BE2C (cell line): ENCODE measurements around the gene TSPAN9.

ENCODE experiments used
- DNase-seq: peaks from one replicate; pipeline ENCODE4 v3.0.0-alpha.2; 2020
- H3K27me3 ChIP-seq: fragments of 250-450 bp; sonication (Bioruptor Pico); 2 replicates; pipeline ENCODE4 v1.5.1; 2020; ENCODE audit warnings: mild to moderate bottlenecking
- H3K36me3 ChIP-seq: fragments of 250-450 bp; sonication (Bioruptor Pico); 2 replicates; pipeline ENCODE4 v1.5.1; 2020; ENCODE audit warnings: mild to moderate bottlenecking
- H3K4me1 ChIP-seq: fragments of 250-450 bp; sonication (Bioruptor Pico); 2 replicates; pipeline ENCODE4 v1.5.1; 2020
- H3K4me3 ChIP-seq: 2 replicates; pipeline ENCODE4 v1.5.1; 2011; ENCODE audit warnings: low read depth, low read length
- H3K9me3 ChIP-seq: fragments of 250-450 bp; sonication (Bioruptor Pico); 2 replicates; pipeline ENCODE4 v1.5.1; 2020
- CTCF ChIP-seq: IDR thresholded peaks from 2 replicates; pipeline ENCODE4 v1.5.1; 2012; ENCODE audit warnings: mild to moderate bottlenecking, low read depth, low read length

The TSPAN9 gene

DNA sequence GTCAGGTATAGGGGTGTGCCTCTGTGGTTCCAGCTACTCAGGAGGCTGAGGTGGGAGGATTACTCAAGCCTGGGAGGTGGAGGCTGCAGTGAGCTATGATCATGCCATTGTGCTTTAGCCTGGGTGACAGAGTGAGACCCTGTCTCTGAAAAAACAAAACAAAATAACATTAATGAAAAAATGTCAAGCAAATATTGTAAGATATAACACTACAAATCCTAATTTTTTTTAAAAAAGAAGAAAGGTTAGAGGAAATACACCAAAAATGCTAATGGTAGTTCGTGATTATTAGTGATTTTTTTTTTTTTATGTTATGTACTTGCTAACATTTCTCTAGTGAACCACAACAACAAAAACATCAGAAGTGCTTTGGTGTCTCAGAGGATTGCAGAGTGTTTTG, 47.7 kb downstream of the TSPAN9 start:
- Histone ChIP-seq H3K4me1 (peaks cover 9% of the 10 kb centered on the region), H3K36me3 (no peaks in the 10 kb centered on the region; the same call in 1 of the 2 replicates), H3K27me3 (no peaks in the 10 kb centered on the region), H3K9me3 (no peaks in the 10 kb centered on the region), H3K4me3 (no peak overlapping the region)
- no peak for DNase-seq
- TF ChIP-seq CTCF = no peak

GRCh38 chr12:3125674-3126073, 48.5 kb downstream of the TSPAN9 start:
- no peaks in the 10 kb centered on the region for H3K36me3 ChIP-seq
- H3K27me3 ChIP-seq = no peaks in the 10 kb centered on the region
- H3K9me3 ChIP-seq = no peaks in the 10 kb centered on the region
- H3K4me3 ChIP-seq = no peak overlapping the region
- no peak for DNase-seq
- TF ChIP-seq CTCF = no peak
- peaks cover 9% of the 10 kb centered on the region for H3K4me1 ChIP-seq

DNA sequence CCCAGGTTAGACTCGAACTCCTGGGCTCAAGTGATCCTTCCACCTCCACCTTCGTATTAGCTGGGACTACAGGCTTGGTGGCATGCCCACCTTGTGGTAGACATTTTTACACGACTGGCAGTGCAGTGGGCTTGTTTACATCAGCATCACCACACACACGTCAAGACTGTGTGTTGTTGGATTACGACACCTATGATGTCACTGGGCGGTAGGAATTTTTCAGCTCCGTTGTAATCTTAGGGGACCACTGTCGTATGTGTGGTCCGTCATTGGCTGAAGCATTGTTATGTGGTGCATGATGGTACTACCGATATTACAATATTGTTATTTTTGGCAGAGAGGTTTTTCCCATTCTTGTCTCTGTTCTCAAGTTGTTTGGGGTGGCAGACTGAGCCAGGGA, 50.7 kb downstream of the TSPAN9 start:
- no peak for DNase-seq
- TF ChIP-seq CTCF = no peak
- no peaks in the 10 kb centered on the region for H3K36me3 ChIP-seq
- peaks cover 7% of the 10 kb centered on the region for H3K4me1 ChIP-seq
- H3K4me3 ChIP-seq = no peak overlapping the region
- H3K9me3 ChIP-seq = no peaks in the 10 kb centered on the region
- H3K27me3 ChIP-seq = no peaks in the 10 kb centered on the region

DNA sequence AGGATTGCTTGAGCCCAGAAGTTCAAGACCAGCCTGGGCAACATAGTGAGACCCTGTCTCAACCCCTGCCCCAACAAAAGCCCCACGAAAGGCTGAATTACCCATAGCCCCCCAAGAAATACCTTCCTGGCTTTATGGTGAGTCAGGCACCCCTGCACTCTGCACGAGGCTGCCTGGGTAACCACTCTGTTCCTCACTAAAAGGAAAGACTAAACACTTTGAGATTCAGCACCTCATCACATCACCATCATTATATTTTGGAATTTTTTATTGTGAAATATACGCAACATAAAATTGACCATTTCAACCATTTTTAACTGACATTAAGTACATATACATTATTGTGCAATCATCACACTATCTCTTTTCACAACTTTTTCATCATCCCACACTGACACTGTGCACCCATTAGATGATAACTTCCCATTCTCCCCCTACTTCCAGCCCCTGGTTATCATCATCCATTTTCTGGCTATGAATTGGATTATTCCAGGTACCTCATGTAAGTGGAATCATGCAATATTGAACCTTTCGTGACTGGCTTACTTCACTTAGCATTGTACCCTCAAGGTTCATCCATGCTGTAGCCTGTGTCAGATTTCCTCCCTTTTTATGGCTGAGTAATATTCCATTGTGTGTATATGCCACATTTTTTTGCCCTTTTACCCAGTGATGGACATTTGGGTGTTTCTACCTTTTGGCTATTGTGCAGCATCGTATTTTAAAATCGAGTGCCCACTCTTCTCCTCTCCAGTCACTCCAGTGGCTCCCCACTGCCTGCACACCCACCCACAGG, 51.5 kb downstream of the TSPAN9 start:
- Histone ChIP-seq H3K36me3 (no peaks in the 10 kb centered on the region), H3K4me1 (peaks cover 6% of the 10 kb centered on the region), H3K4me3 (no peak overlapping the region), H3K9me3 (no peaks in the 10 kb centered on the region), H3K27me3 (no peaks in the 10 kb centered on the region)
- no peak for TF ChIP-seq CTCF
- DNase-seq = no peak

DNA sequence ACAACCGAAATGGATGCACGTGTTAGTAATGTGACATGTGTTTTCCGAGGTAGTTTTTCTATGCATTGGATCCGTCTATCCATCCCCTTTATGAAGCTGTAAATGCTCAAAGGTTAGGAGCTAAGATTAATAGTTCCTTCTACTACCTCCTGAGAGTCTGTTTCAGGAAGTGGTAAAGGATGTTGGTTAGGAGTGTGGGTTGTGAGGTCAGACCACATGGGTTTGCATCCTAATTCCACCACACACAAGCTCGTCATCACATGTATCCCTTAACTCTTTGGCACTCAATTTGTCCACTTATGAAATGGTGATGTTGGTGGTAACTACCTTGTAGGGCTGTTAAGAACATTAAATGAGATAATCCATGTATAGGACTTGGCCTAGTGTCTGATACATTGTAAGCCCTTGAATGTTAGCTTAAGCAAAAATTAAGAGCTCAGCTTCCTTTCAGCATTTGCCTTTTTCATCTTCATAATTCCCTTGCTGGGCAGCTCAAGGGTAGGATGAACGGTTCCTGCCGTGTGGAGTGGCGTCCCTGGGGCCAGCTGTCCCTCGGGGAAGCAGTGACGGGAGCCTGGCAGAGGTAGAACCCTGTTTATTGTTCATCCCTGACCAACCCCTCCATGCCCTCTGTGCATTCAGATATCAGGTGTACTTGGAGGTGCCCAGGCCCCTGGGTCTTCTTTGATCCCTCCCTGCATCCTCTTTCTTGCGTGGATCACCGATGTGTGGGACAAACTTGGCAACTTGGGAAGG, 52.3 kb downstream of the TSPAN9 start:
- Histone ChIP-seq H3K4me3 (no peak overlapping the region), H3K4me1 (peaks cover 6% of the 10 kb centered on the region), H3K9me3 (no peaks in the 10 kb centered on the region), H3K36me3 (no peaks in the 10 kb centered on the region), H3K27me3 (no peaks in the 10 kb centered on the region)
- TF ChIP-seq CTCF = no peak
- no peak for DNase-seq
